SH-SY5Y (cell line): ENCODE results near the gene TACR1.

Experiments
- GATA2 ChIP-seq: IDR thresholded peaks from 2 replicates; pipeline ENCODE4 v1.6.1; 2011; ENCODE audit warnings: mild to moderate bottlenecking, low read depth, low read length
- GATA3 ChIP-seq: IDR thresholded peaks from 2 replicates; pipeline ENCODE4 v1.6.1; 2011; ENCODE audit warnings: low read depth, mild to moderate bottlenecking, low read length, moderate library complexity

DNA sequence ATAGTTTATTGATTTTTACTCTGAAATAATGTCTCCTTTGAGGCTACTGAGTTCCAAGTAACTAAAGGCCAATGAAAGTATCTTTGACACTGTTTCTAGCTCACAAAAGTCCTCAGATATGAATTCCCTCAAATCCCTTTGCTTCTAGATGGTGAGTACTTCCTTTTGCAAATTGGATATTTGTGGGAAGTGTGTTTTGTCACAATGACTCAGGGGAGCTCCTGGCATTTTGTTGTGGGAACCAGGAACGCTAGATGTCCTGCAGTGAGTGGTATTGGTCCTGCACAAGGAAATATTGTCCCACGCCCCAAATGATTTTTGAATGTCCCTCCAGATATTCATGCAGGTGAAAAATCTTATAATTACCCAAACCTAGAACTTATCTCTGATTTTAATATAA lies 24.3 kb downstream of the TACR1 start:
- no peak for TF ChIP-seq GATA3
- no peak for TF ChIP-seq GATA2
